GM21576 (cell line): ENCODE measurements around the gene KCNAB2.

ENCODE experiments used
- ATAC-seq: cut with Tn5 transposase; IDR thresholded peaks from one replicate; pipeline ENCODE4 v1.9.1; 2021; ENCODE audit warnings: mild to moderate bottlenecking, moderate library complexity; ENCODE audit not compliant: unreplicated experiment

KCNAB2 gene

DNA sequence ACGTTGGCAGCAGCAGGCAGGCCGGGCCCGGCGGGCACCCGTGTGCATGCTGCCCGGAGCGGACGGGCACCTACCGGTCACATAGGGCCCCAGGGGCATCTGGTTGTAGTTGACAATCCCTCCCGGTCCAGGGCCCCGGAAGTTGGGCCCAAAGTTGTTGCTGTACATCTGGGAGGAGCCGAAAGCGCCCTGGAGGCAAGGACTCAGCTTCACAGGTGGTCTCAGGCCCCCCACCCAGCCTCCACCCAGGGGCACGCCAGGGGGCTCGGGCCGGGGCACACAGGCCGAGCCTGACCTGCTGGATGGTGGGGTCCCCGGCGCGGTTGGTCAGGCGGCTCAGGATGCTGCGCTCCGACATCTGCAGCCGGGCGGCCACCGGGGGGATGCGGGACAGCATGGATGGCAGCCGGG is 60.6 kb downstream of the KCNAB2 start:
- no peak for ATAC-seq

DNA sequence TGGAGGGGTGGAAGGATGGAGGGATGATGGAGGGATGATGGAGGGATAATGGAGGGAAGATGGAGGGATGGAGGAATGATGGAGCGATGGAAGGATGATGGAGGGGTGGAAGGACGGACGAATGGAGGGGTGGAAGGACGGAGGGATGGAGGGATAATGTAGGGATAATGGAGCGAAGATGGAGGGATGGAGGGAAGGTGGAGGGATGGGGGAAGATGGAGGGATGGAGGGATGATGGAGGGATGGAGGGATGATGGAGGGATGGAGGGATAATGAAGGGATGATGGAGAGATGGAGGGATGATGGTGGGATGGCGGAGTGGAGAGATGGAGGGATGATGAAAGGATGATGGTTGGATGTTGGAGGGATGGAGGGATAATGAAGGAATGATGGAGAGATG is 61.3 kb downstream of the KCNAB2 start:
- no peak for ATAC-seq

DNA sequence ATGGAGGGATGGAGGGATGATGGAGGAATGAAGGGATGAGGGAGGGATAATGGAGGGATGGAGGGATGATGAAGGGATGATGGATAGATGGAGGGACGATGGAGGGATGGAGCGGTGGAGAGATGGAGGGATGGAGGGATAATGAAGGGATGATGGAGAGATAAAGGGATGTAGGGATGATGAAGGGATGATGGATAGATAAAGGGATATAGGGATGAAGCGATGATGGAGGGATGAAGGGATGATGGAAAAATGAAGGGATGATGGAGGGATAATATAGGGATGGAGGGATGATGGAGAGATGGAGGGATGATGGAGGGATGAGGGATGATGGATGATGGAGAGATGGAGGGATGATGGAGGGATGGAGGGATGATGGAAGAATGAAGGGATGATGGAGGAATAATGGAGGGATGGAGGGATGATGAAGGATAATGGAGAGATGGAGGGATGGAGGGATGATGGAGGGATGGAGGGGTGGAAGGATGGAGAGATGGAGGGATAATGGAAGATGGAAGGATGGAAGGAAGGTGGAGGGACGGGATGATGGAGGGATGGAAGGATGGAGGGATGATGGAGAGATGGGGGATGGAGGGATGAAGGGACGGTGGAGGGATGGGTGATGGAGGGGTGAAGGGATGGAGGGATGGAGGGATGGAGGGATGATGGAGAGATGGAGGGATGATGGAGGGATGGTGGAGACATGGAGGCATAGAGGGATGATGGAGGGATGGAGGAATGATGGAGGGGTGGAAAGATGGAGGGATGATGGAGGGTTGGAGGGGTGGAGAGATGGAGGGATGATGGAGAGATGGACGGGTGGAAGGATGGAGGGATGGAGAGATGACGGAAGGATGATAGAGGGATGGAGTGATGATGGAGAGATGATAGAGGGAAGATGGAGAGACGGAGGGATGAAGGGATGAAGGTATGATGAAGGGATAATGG is 62.0 kb downstream of the KCNAB2 start:
- no peak for ATAC-seq

DNA sequence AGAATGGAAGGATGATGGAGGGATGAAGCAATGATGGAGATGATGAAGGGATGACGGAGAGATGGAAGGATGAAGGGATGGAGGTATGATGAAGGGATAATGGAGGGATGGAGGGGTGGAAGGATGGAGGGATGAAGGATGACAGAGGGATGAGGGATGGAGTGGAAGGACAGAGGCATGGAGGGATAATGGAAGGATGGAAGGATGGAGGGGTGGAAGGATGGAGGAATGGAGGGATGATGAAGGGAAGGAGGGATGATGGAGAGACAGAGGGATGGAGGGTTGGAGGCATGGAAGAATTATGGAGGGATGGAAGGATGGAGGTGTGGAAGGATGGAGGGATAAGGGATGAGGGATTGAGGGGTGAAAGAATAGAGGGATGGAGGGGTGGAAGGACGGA is 62.8 kb downstream of the KCNAB2 start:
- no peak for ATAC-seq

- no peak for ATAC-seq
Observed at GRCh38 chr1:6108937-6109614, 63.4 kb downstream of the KCNAB2 start.

GRCh38 chr1:6109688-6110087 is 64.0 kb downstream of the KCNAB2 start:
- no peak for ATAC-seq

DNA sequence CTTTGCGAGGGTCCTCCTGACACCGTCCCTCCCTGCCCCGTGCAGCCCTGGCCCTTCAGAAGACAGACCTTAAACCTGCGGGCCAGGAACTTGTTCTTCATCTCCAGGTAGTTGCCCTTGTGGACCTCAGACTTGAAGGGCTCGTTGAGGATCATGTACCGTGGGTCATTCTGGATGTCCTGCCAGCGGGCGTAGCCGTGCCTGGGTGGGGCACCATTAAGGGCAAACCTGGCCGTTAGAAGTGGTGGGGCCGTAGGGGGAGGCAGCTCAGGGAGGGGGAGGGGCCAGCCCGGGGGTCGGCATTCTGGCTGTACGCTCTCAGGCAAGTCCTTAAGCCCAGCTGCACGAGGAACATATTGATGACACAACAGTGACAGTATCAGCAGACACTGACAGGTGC is 64.6 kb downstream of the KCNAB2 start:
- no peak for ATAC-seq

GRCh38 chr1:6111571-6111970 is 65.9 kb downstream of the KCNAB2 start:
- ATAC-seq: no peak

GRCh38 chr1:6111991-6112689 is 66.5 kb downstream of the KCNAB2 start:
- ATAC-seq: no peak

DNA sequence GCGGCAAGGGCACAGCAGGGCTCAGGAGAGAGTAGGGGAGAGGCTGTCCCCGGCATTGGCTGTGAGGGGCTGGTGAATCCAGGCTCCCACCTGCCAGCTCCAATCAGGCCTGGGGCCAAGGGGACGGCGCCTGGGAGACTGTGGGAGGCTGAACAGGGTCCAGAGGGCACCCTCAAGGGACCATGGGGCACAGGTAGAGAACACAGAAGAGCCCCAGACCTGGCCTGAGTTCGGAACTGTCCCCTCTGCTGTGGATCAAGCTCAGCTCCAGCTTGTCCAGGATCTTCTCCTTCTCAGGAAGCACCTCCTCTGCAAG is 67.0 kb downstream of the KCNAB2 start:
- no peak for ATAC-seq

- no peak for ATAC-seq
Observed at GRCh38 chr1:6113116-6113515, 67.4 kb downstream of the KCNAB2 start.

DNA sequence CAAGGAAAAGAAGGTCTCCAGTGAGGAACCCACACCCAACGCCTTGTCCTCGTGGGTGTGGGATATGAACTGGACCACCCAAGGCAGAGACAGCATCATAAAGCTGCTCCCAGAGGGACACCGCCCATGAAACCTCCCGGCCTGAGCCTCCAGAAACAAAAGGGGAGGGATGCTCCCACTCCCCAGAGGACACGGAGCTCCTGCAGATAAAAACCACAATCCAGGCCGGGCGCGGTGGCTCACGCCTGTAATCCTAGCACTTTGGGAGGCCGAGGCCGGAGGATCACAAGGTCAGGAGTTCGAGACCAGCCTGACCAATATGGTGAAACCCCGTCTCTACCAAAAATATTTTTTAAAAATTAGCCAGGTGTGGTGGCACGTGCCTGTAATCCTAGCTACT is 68.1 kb downstream of the KCNAB2 start:
- no peak for ATAC-seq

DNA sequence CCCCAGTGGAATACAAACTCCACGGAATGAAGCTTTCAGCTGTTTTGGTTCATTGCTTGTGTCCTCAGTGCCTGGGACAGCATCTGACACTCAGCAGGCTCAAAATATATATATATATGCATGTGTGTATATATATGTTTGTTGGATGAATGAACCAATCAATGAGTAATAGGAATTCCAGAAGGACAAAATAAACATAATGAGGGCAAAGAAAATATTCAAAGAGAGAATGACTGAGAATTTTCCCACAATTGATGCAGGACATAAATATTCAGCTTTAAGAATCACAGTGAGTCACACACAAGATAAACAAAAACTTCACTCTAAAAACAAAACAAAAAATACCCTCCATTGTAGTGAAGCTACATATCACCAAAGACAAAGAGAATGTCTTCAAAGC is 70.4 kb downstream of the KCNAB2 start:
- no peak for ATAC-seq

DNA sequence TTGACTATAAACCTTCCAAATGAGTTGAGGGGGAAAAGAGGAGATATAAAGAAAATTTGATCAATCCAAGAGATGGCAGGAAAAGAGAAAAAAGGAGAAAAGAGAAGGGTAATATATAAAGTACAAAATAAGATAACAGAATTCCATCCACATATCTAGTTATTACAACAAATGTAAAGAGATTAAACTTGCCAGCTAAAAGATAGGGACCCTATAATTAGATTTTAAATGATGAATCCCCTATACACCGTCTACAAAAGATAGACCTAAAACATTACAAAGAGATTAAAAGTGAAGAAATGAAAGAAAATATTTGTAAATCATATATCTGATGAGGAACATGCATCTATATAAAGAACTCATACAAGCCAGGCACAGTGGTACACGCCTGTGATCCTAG is 71.4 kb downstream of the KCNAB2 start:
- ATAC-seq: no peak

GRCh38 chr1:6117624-6118023 is 71.9 kb downstream of the KCNAB2 start:
- no peak for ATAC-seq

DNA sequence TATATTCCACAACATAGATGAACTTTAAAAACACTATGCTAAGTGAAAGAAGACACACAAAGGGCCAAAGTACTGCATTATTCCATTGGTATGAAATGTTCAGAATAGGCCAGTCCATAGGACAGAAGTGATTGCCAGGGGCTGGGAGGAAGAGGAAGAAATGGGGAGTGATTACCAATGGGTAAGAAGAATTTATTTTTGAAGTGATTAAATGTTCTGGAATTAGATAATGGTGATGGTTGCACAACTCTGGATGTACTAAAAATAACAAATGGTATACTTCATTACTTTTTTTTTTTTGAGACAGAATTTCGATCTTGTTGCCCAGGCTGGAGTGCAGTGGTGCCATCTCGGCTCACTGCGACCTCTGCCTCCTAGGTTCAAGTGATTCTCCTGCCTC is 72.7 kb downstream of the KCNAB2 start:
- no peak for ATAC-seq

GRCh38 chr1:6121021-6121421 is 75.3 kb downstream of the KCNAB2 start:
- ATAC-seq: no peak

DNA sequence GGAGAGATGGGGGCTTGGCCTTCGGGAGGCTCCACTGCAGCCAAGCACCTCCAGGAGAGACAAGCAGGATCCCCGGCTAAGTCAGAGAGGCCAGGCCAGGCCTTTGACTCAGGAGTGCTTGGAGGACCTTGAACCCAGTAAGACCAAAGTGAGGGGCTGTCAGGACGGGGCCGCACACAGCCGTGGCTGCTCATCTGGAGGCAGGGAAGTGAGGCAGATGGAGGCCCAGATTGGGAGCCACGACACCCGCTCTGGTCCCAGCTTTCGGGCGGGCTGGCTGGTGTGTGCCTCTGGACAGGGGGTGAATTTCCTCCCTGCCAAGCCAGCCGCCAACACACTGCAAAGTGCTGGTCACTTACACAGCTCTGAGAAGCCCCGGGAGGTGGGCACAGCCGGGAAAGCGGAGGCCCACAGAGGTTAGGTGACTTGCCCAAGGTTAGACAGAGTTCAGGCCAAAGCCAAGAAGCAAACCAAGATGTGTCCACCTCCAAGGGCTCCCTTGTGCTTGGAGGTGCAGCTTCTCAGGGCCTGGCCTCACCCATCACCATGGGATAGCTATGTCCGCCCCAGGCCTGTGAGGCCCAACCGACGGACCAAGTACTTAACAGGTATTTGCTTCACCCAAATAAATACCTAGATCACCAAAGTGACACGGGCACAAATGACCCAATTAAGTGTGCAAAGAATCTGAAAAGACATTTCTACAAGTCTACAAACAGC is 76.1 kb downstream of the KCNAB2 start:
- ATAC-seq: no peak

- ATAC-seq: no peak
Observed at GRCh38 chr1:6123083-6123482, 77.4 kb downstream of the KCNAB2 start.

DNA sequence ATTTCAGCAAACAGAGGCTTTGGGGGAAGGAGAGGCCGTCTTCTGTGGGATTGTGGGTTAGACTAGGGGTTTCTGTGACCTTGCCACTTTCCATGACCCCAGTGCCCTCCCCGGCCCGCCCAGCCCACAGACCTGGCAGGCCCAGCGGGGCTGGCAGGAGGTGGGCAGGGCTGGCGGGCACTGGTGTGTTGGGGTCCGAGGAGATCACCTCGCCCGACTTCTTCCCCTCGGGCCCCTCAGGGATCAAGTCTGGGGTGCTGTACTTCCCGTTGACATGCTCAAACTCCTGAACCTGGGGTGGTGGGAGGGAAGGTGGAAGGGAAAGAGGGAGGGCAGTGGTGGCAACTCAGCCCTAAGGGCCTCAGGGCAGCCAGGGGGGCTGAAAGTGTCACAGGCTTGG is 78.1 kb downstream of the KCNAB2 start:
- ATAC-seq: no peak

- no peak for ATAC-seq
Observed at GRCh38 chr1:6124341-6124740, 78.7 kb downstream of the KCNAB2 start.
